Spleen (tissue), 7 donors: ENCODE measurements around the gene FREM3.

ENCODE experiments used
- POLR2A ChIP-seq, 3 donors: fragments of 450-650 bp; IDR thresholded peaks; one replicate each; pipeline ENCODE4 v1.5.1; 2017; ENCODE audit warnings: antibody characterized with exemption in 3 of 3, mild to moderate bottlenecking in 1 of 3
- TF ChIP-seq, protein P1 (sequence below), 11 experiments: fragments of 200-600 bp in 7 of 11; fragments of 450-650 bp in 4 of 11; sonication (generic) in 4 of 11; IDR thresholded peaks in 8 of 11; conservative IDR thresholded peaks in 3 of 11; 1 replicate in 7 of 11; 2 replicates in 4 of 11; pipeline versions ENCODE4 v1.4.0 to v1.8.0; 2016 to 2021; ENCODE audit warnings: antibody characterized with exemption in 11 of 11, inconsistent platforms in 4 of 11, mild to moderate bottlenecking in 1 of 11
- donor health status: DM: no; HTN: no; CAD: no; lungs with moderate emphysema.
- donor health status: DM: no; HTN: no; CAD: no.
- donor health status: DM: no; HTN: no; CAD: no.

DNA sequence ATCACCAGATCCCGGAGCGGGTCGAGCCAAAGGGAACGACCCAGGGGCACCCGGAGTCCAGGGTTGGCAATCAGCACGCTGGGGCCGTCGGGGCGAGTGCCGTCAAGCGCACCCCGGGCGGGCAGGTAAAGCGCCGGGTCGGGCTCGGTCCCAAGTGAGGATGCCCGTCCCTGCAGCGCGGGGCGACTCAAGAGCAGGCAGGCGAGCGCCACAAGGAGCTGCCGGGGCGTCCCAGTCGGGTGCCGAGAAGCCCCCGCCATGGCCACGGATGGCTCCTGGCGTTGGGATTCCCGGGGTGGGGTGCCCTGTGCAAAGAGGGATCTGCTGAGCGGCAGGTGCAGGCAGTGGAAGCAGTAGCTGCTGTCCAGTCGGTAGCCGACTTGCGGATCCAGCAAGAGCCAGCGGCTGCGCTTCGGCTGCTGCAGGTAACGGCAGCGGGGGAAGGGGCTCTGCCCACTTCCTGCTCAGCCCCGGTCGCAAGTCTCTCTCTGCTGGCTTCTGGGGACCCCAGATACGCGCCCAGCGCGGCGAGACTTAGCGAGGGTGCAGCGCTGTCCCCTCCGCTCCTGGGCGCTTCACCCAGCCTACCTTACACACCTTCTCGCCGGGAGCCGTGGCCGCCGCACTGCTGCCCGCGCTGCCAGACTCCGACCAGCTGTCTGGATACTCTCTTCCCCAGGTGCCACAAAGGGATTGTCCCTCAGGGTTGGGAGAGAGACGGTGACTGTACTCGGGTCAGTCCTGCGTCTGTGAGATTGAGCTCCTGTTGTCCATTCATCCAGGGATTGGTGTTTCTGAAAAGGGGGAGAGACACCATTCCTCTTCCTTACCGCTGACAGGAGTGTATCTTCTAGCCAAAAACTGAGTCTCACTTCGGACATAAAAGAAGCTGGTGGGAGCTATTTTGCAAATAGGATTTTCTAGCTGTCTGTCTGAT, at the start of gene FREM3:
- TF ChIP-seq, protein P1, sequence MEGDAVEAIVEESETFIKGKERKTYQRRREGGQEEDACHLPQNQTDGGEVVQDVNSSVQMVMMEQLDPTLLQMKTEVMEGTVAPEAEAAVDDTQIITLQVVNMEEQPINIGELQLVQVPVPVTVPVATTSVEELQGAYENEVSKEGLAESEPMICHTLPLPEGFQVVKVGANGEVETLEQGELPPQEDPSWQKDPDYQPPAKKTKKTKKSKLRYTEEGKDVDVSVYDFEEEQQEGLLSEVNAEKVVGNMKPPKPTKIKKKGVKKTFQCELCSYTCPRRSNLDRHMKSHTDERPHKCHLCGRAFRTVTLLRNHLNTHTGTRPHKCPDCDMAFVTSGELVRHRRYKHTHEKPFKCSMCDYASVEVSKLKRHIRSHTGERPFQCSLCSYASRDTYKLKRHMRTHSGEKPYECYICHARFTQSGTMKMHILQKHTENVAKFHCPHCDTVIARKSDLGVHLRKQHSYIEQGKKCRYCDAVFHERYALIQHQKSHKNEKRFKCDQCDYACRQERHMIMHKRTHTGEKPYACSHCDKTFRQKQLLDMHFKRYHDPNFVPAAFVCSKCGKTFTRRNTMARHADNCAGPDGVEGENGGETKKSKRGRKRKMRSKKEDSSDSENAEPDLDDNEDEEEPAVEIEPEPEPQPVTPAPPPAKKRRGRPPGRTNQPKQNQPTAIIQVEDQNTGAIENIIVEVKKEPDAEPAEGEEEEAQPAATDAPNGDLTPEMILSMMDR (IDR thresholded peaks at IDR 0.05 in 8 of 11, conservative IDR thresholded peaks at IDR 0.05 in 3 of 11) = no peak
- no peak for TF ChIP-seq POLR2A (IDR thresholded peaks at IDR 0.05)
